Caco-2 (cell line): ENCODE measurements around the gene OR2A25. TPM values are rescaled to one million over a fixed set of nuclear protein-coding genes. Genes with fewer than 3 reads are reported as not detected.

Experiments
- BruUV-seq: library from RNA; stranded (reverse); fragments of 400-500 nt; replicated peaks from 2 replicates; lab custom pipeline; 2021; lab: Mats Ljungman, UMichigan
- CTCF ChIA-PET: fragments of 300-600 bp; sonication (Branson Sonifier 250); formaldehyde crosslinking; loops from one replicate; lab custom pipeline; 2022; ENCODE audit warnings: antibody characterized with exemption; lab: Charles Lee
- POLR2A ChIA-PET: fragments of 300-600 bp; sonication (Branson Sonifier 250); formaldehyde crosslinking; loops from one replicate; lab custom pipeline; 2022; ENCODE audit warnings: antibody characterized with exemption; lab: Charles Lee
- DNase-seq, 2 experiments: peaks; one replicate each; pipeline versions ENCODE4 v3.0.0 to v3.0.0-alpha.2; 2020 to 2022
- H3K27me3 ChIP-seq: replicated peaks from 2 replicates; pipeline ENCODE4 v1.6.0; 2011; ENCODE audit warnings: low read length; ENCODE audit not compliant: control insufficient read depth, insufficient read depth
- H3K36me3 ChIP-seq: 2 replicates; pipeline ENCODE4 v1.5.1; 2011; ENCODE audit warnings: low read length; ENCODE audit not compliant: control insufficient read depth, insufficient read depth
- H3K4me1 ChIP-seq: fragments of 250-450 bp; sonication (Bioruptor Pico); 2 replicates; pipeline ENCODE4 v1.5.1; 2020; ENCODE audit warnings: mild to moderate bottlenecking
- H3K4me3 ChIP-seq: 2 replicates; pipeline ENCODE4 v1.5.1; 2011; ENCODE audit warnings: low read depth, mild to moderate bottlenecking, control low read depth, low read length
- H3K9me3 ChIP-seq: fragments of 250-450 bp; sonication (Bioruptor Pico); 2 replicates; pipeline ENCODE4 v1.5.1; 2020; ENCODE audit warnings: mild to moderate bottlenecking, moderate library complexity
- H3K27ac Mint-ChIP-seq: one replicate; pipeline ENCODE4 v1.8.0; 2022; ENCODE audit warnings: mixed read lengths; ENCODE audit not compliant: unreplicated experiment
- H3K27me3 Mint-ChIP-seq: one replicate; pipeline ENCODE4 v1.8.0; 2022; ENCODE audit warnings: mixed read lengths; ENCODE audit not compliant: insufficient read depth, unreplicated experiment
- H3K36me3 Mint-ChIP-seq: one replicate; pipeline ENCODE4 v1.8.0; 2022; ENCODE audit warnings: mild to moderate bottlenecking, mixed read lengths; ENCODE audit not compliant: insufficient read depth, unreplicated experiment
- H3K4me1 Mint-ChIP-seq: one replicate; pipeline ENCODE4 v1.8.0; 2022; ENCODE audit warnings: low read depth, mixed read lengths; ENCODE audit not compliant: unreplicated experiment
- H3K4me3 Mint-ChIP-seq: one replicate; pipeline ENCODE4 v1.8.0; 2022; ENCODE audit warnings: mild to moderate bottlenecking, moderate library complexity, mixed read lengths; ENCODE audit not compliant: unreplicated experiment
- H3K9me3 Mint-ChIP-seq: one replicate; pipeline ENCODE4 v1.8.0; 2022; ENCODE audit warnings: mixed read lengths; ENCODE audit not compliant: unreplicated experiment
- CTCF ChIP-seq, 2 experiments: fragments of 200-600 bp in 1 of 2; IDR thresholded peaks; 1 replicate in 1 of 2; 2 replicates in 1 of 2; pipeline versions ENCODE4 v1.5.1 to v1.8.0; 2011 to 2022; ENCODE audit warnings: antibody characterized with exemption in 1 of 2, control low read depth in 1 of 2, inconsistent platforms in 1 of 2, low read depth in 1 of 2, low read length in 1 of 2, mild to moderate bottlenecking in 1 of 2, moderate library complexity in 1 of 2; ENCODE audit not compliant: insufficient read depth in 1 of 2, severe bottlenecking in 1 of 2, unreplicated experiment in 1 of 2
- intact Hi-C: fragments of 100-400 bp; cut with micrococcal nuclease; formaldehyde crosslinking; loops from one replicate; pipeline ENCODE4 v1.10.0; 2022; ENCODE audit not compliant: unreplicated experiment
- total RNA-seq: library from RNA; stranded (reverse); gene quantifications from 2 replicates; pipeline ENCODE4 v1.2.3, GENCODE V29; 2022

OR2A25 gene
- total RNA-seq, 1 experiment from 2014 or later, result not detected

- H3K9me3 Mint-ChIP-seq, result no peaks in the 10 kb centered on the region
- H3K27me3 ChIP-seq, result no peaks in the 10 kb centered on the region
- no peak for TF ChIP-seq CTCF (IDR thresholded peaks at IDR 0.05; ENCODE audit: insufficient read depth in 1 of 2, low read depth in 1 of 2, low read length in 1 of 2, severe bottlenecking in 1 of 2, unreplicated experiment in 1 of 2)
- no TSS peak for BruUV-seq
- H3K9me3 ChIP-seq, result no peaks in the 10 kb centered on the region
- no peaks in the 10 kb centered on the region for H3K4me1 ChIP-seq
- intact Hi-C loops, result no loop called here
- H3K27me3 Mint-ChIP-seq, result peaks cover 21% of the 10 kb centered on the region
- ChIA-PET POLR2A (no interaction called here), CTCF (no interaction called here)
- H3K36me3 ChIP-seq, result no peaks in the 10 kb centered on the region
- no peak overlapping the region for H3K27ac Mint-ChIP-seq
- H3K36me3 Mint-ChIP-seq, result no peaks in the 10 kb centered on the region
- no peak for DNase-seq
- no peak overlapping the region for H3K4me3 Mint-ChIP-seq
- no peaks in the 10 kb centered on the region for H3K4me1 Mint-ChIP-seq
- H3K4me3 ChIP-seq, result no peak overlapping the region
Observed at GRCh38 chr7:144100607-144101006, 31.0 kb downstream of the OR2A25 start.

- ChIA-PET CTCF (no interaction called here), POLR2A (no interaction called here)
- Mint-ChIP-seq H3K4me3 (no peak overlapping the region), H3K4me1 (no peaks in the 10 kb centered on the region), H3K27ac (no peak overlapping the region), H3K36me3 (no peaks in the 10 kb centered on the region), H3K9me3 (no peaks in the 10 kb centered on the region), H3K27me3 (peaks cover 18% of the 10 kb centered on the region)
- no peaks in the 10 kb centered on the region for H3K4me1 ChIP-seq
- BruUV-seq, result no TSS peak
- DNase-seq, result no peak
- TF ChIP-seq CTCF (IDR thresholded peaks at IDR 0.05; ENCODE audit: insufficient read depth in 1 of 2, low read depth in 1 of 2, low read length in 1 of 2, severe bottlenecking in 1 of 2, unreplicated experiment in 1 of 2), result no peak
- H3K4me3 ChIP-seq, result no peak overlapping the region
- no peaks in the 10 kb centered on the region for H3K9me3 ChIP-seq
- H3K36me3 ChIP-seq, result no peaks in the 10 kb centered on the region
- intact Hi-C loops, result no loop called here
- no peaks in the 10 kb centered on the region for H3K27me3 ChIP-seq
Observed at GRCh38 chr7:144102041-144102440, 32.4 kb downstream of the OR2A25 start.

- BruUV-seq, result no TSS peak
- no peak overlapping the region for H3K27ac Mint-ChIP-seq
- Histone ChIP-seq H3K36me3 (no peaks in the 10 kb centered on the region), H3K27me3 (no peaks in the 10 kb centered on the region), H3K9me3 (no peaks in the 10 kb centered on the region), H3K4me3 (no peak overlapping the region), H3K4me1 (no peaks in the 10 kb centered on the region)
- ChIA-PET CTCF (interaction anchor here (1.8 kb wide), 1 partner anchor 23 kb away, joined by 5 read pairs; no protein-coding TSS in a partner anchor), POLR2A (no interaction called here)
- intact Hi-C loops, result no loop called here
- H3K4me1 Mint-ChIP-seq, result no peaks in the 10 kb centered on the region
- H3K4me3 Mint-ChIP-seq, result no peak overlapping the region
- no peak for DNase-seq
- H3K9me3 Mint-ChIP-seq, result no peaks in the 10 kb centered on the region
- no peak for TF ChIP-seq CTCF (IDR thresholded peaks at IDR 0.05; ENCODE audit: insufficient read depth in 1 of 2, low read depth in 1 of 2, low read length in 1 of 2, severe bottlenecking in 1 of 2, unreplicated experiment in 1 of 2)
- no peaks in the 10 kb centered on the region for H3K36me3 Mint-ChIP-seq
- H3K27me3 Mint-ChIP-seq, result peaks cover 16% of the 10 kb centered on the region
Observed at GRCh38 chr7:144105211-144105610, 35.6 kb downstream of the OR2A25 start.
